H1 (cell line): ENCODE data around the gene ARHGAP27. TPM values are rescaled to one million over a fixed set of nuclear protein-coding genes. Genes with fewer than 3 reads are reported as not detected.

ENCODE experiments used
- CTCF ChIA-PET: fragments of 300-600 bp; sonication (Branson Sonifier 250); formaldehyde crosslinking; loops from one replicate; lab custom pipeline; 2021; ENCODE audit not compliant: partially characterized antibody; lab: Charles Lee
- POLR2A ChIA-PET: fragments of 300-600 bp; sonication (Branson Sonifier 250); formaldehyde crosslinking; loops from one replicate; lab custom pipeline; 2021; ENCODE audit warnings: inconsistent platforms; ENCODE audit not compliant: partially characterized antibody; lab: Charles Lee
- DNase-seq, 2 experiments: peaks; one replicate each; pipeline versions ENCODE4 v3.0.0 to v3.0.0-alpha.2; 2010 to 2022; ENCODE audit warnings: low spot score in 2 of 2, low read depth in 1 of 2, mixed read lengths in 1 of 2
- FAIRE-seq: peaks from 2 replicates; lab custom pipeline; 2011; peaks lifted over from hg19 to GRCh38; lab: Jason Lieb, UNC
- H2AFZ ChIP-seq: 2 replicates; pipeline ENCODE4 v1.8.1; 2012; ENCODE audit warnings: low read length, inconsistent platforms
- H2AK5ac ChIP-seq: 2 replicates; pipeline ENCODE4 v1.6.1; 2013; ENCODE audit warnings: low read depth, low read length
- H2BK120ac ChIP-seq: replicated peaks from 2 replicates; pipeline ENCODE3; 2013; ENCODE audit warnings: low read depth, low read length, inconsistent platforms
- H2BK12ac ChIP-seq: 2 replicates; pipeline ENCODE4 v1.6.1; 2013; ENCODE audit warnings: low read depth, low read length
- H2BK15ac ChIP-seq: 2 replicates; pipeline ENCODE4 v1.6.1; 2013; ENCODE audit warnings: low read length
- H2BK20ac ChIP-seq: 2 replicates; pipeline ENCODE4 v1.6.1; 2013; ENCODE audit warnings: low read length
- H2BK5ac ChIP-seq: 2 replicates; pipeline ENCODE4 v1.6.1; 2013; ENCODE audit warnings: low read depth, low read length
- H3K14ac ChIP-seq: 2 replicates; pipeline ENCODE4 v1.6.1; 2013; ENCODE audit warnings: inconsistent platforms; ENCODE audit not compliant: insufficient read length
- H3K18ac ChIP-seq: 2 replicates; pipeline ENCODE4 v1.6.1; 2013; ENCODE audit warnings: low read length; ENCODE audit errors: extremely low read depth
- H3K23ac ChIP-seq: 2 replicates; pipeline ENCODE4 v1.6.1; 2013; ENCODE audit warnings: inconsistent platforms; ENCODE audit not compliant: insufficient read length
- H3K23me2 ChIP-seq: 2 replicates; pipeline ENCODE4 v1.6.1; 2013; ENCODE audit warnings: low read depth, low read length
- H3K27ac ChIP-seq: 2 replicates; pipeline ENCODE4 v1.6.1; 2011; ENCODE audit warnings: low read depth, low read length, inconsistent platforms
- H3K27me3 ChIP-seq, 4 experiments: replicated peaks in 1 of 4; 1 replicate in 1 of 4; 2 replicates in 3 of 4; pipeline versions ENCODE4 v1.6.1 to v1.8.1; 2011 to 2013; ENCODE audit warnings: low read length in 3 of 4, mild to moderate bottlenecking in 3 of 4, inconsistent platforms in 2 of 4, mixed read lengths in 2 of 4, moderate library complexity in 1 of 4; ENCODE audit not compliant: control insufficient read depth in 3 of 4, insufficient read depth in 3 of 4; ENCODE audit errors: extremely low read depth in 1 of 4
- H3K36me3 ChIP-seq, 4 experiments: 2 replicates each; pipeline versions ENCODE4 v1.6.1 to v1.8.1; 2011 to 2013; ENCODE audit warnings: mild to moderate bottlenecking in 4 of 4, low read length in 3 of 4, moderate library complexity in 2 of 4, control low read depth in 1 of 4, inconsistent platforms in 1 of 4; ENCODE audit not compliant: insufficient read depth in 4 of 4, control insufficient read depth in 2 of 4
- H3K4ac ChIP-seq: replicated peaks from 2 replicates; pipeline ENCODE3; 2013; ENCODE audit warnings: low read length, low read depth, mixed read lengths, inconsistent platforms; ENCODE audit not compliant: insufficient read length
- H3K4me1 ChIP-seq, 4 experiments: replicated peaks in 1 of 4; 1 replicate in 1 of 4; 2 replicates in 3 of 4; pipeline versions ENCODE4 v1.6.1 to v1.8.1; 2011 to 2013; ENCODE audit warnings: low read length in 3 of 4, inconsistent platforms in 2 of 4, mixed read lengths in 1 of 4; ENCODE audit not compliant: insufficient read depth in 4 of 4, control insufficient read depth in 3 of 4
- H3K4me2 ChIP-seq, 2 experiments: 2 replicates each; pipeline versions ENCODE4 v1.6.1 to v1.8.1; 2011 to 2013; ENCODE audit warnings: low read depth in 2 of 2, low read length in 2 of 2, control low read depth in 1 of 2, inconsistent platforms in 1 of 2, mild to moderate bottlenecking in 1 of 2; ENCODE audit not compliant: insufficient read depth in 1 of 2
- H3K4me3 ChIP-seq, 4 experiments: fragments of 200-600, 300-600 bp in 1 of 4; sonication (generic), shearing (Covaris generic), sonication (Bioruptor Twin) in 1 of 4; 2 replicates each; pipeline versions ENCODE4 v1.5.1 to v1.8.1; 2011 to 2016; ENCODE audit warnings: low read length in 4 of 4, low read depth in 3 of 4, control low read depth in 2 of 4, inconsistent platforms in 2 of 4, mild to moderate bottlenecking in 2 of 4, mixed read lengths in 1 of 4, moderate library complexity in 1 of 4; ENCODE audit not compliant: insufficient read depth in 2 of 4; ENCODE audit errors: extremely low read depth in 1 of 4
- H3K56ac ChIP-seq: replicated peaks from 2 replicates; pipeline ENCODE3; 2013; ENCODE audit warnings: low read depth, mild to moderate bottlenecking, mixed read lengths, low read length, inconsistent platforms; ENCODE audit not compliant: insufficient read length
- H3K79me1 ChIP-seq: 2 replicates; pipeline ENCODE4 v1.6.1; 2013; ENCODE audit warnings: low read depth, low read length, control low read depth
- H3K79me2 ChIP-seq, 2 experiments: 2 replicates each; pipeline versions ENCODE4 v1.6.1 to v1.8.1; 2012 to 2013; ENCODE audit warnings: low read length in 2 of 2, mild to moderate bottlenecking in 2 of 2, inconsistent platforms in 1 of 2; ENCODE audit not compliant: insufficient read depth in 2 of 2, control insufficient read depth in 1 of 2
- H3K9ac ChIP-seq, 4 experiments: replicated peaks in 1 of 4; 1 replicate in 1 of 4; 2 replicates in 3 of 4; pipeline versions ENCODE4 v1.6.1 to v1.8.1; 2011 to 2013; ENCODE audit warnings: low read depth in 3 of 4, low read length in 3 of 4, control low read depth in 2 of 4, mild to moderate bottlenecking in 2 of 4, moderate library complexity in 2 of 4, inconsistent platforms in 1 of 4; ENCODE audit errors: extremely low read depth in 1 of 4
- H3K9me3 ChIP-seq, 2 experiments: 2 replicates each; pipeline versions ENCODE4 v1.6.1 to v1.8.1; 2012 to 2013; ENCODE audit warnings: mild to moderate bottlenecking in 2 of 2, moderate library complexity in 2 of 2, control low read depth in 1 of 2, inconsistent platforms in 1 of 2, low read depth in 1 of 2, low read length in 1 of 2, mixed read lengths in 1 of 2; ENCODE audit not compliant: insufficient read depth in 2 of 2
- H4K20me1 ChIP-seq, 2 experiments: replicated peaks in 1 of 2; 2 replicates each; pipeline versions ENCODE3 to v1.8.1; 2011 to 2013; ENCODE audit warnings: inconsistent platforms in 2 of 2, low read length in 2 of 2, mild to moderate bottlenecking in 1 of 2; ENCODE audit not compliant: insufficient read depth in 2 of 2, control insufficient read depth in 1 of 2
- H4K5ac ChIP-seq: 2 replicates; pipeline ENCODE4 v1.6.1; 2013; ENCODE audit warnings: low read length, low read depth, mixed read lengths, inconsistent platforms; ENCODE audit not compliant: insufficient read length
- H4K8ac ChIP-seq: 2 replicates; pipeline ENCODE4 v1.8.0; 2013; ENCODE audit warnings: mild to moderate bottlenecking, moderate library complexity, low read length, inconsistent platforms; ENCODE audit not compliant: insufficient read depth; ENCODE audit errors: extremely low read depth
- H4K91ac ChIP-seq: replicated peaks from 2 replicates; pipeline ENCODE3; 2013; ENCODE audit warnings: low read length, mixed read lengths, inconsistent platforms; ENCODE audit not compliant: insufficient read length
- CTBP2 ChIP-seq: IDR thresholded peaks from 2 replicates; pipeline ENCODE4 v1.7.0; 2011; ENCODE audit warnings: borderline replicate concordance, mild to moderate bottlenecking, moderate library complexity, mixed read lengths, low read length; ENCODE audit not compliant: insufficient read depth, insufficient read length
- EGR1 ChIP-seq: IDR thresholded peaks from 2 replicates; pipeline ENCODE4 v1.6.1; 2011; ENCODE audit warnings: low read depth, low read length, borderline replicate concordance
- GABPA ChIP-seq: IDR thresholded peaks from 2 replicates; pipeline ENCODE4 v1.6.1; 2011; ENCODE audit warnings: mild to moderate bottlenecking, low read length, moderate library complexity, borderline replicate concordance; ENCODE audit not compliant: insufficient read depth
- KDM4A ChIP-seq: IDR thresholded peaks from one replicate; pipeline ENCODE4 v1.7.1; 2012; ENCODE audit warnings: low read depth, mild to moderate bottlenecking, moderate library complexity, low read length, inconsistent platforms; ENCODE audit not compliant: severe bottlenecking
- KDM5A ChIP-seq: fragments of 200-600 bp; IDR thresholded peaks from 2 replicates; pipeline ENCODE4 v1.7.1; 2012; ENCODE audit warnings: mild to moderate bottlenecking, low read length, inconsistent platforms, mixed read lengths
- RAD21 ChIP-seq, 2 experiments: IDR thresholded peaks in 1 of 2; conservative IDR thresholded peaks in 1 of 2; 2 replicates each; pipeline ENCODE4 v1.6.1; 2011; ENCODE audit warnings: low read depth in 2 of 2, low read length in 2 of 2, improper control_type of control experiment in 1 of 2, inconsistent platforms in 1 of 2, mild to moderate bottlenecking in 1 of 2, moderate library complexity in 1 of 2
- SP2 ChIP-seq: IDR thresholded peaks from 2 replicates; pipeline ENCODE4 v1.6.1; 2012; ENCODE audit warnings: mild to moderate bottlenecking, low read length, inconsistent platforms
- YY1 ChIP-seq: IDR thresholded peaks from 2 replicates; pipeline ENCODE4 v1.6.1; 2011; ENCODE audit warnings: low read depth, mild to moderate bottlenecking, low read length
- WGBS, 2 experiments: shearing (Covaris generic) in 1 of 2; methylation state at CpG; one replicate each; pipeline versions ENCODE4 v1.1.6 to v1.1.7; 2013 to 2015; ENCODE audit warnings: low lambda C conversion rate in 2 of 2, mixed read lengths in 2 of 2, inconsistent platforms in 1 of 2, low coverage in 1 of 2, missing lambda C conversion rate in 1 of 2; ENCODE audit not compliant: insufficient replicate concordance in 2 of 2, insufficient coverage in 1 of 2, insufficient read length in 1 of 2; ENCODE audit errors: extremely low coverage in 1 of 2, missing lambda C conversion rate in 1 of 2; 5-methylcytosine and 5-hydroxymethylcytosine counted together
- polyA plus RNA-seq, 7 experiments: library from polyadenylated mRNA; depleted of rRNA in 3 of 7; stranded (reverse) in 5 of 7; unstranded in 2 of 7; fragments of >200 nt in 5 of 7; fragments of 200-250 nt in 2 of 7; gene quantifications; 1 replicate in 5 of 7; 2 replicates in 1 of 7; 4 replicates in 1 of 7; pipeline versions ENCODE4 v1.2.1 to v1.2.3, GENCODE V29; 2011 to 2013; ENCODE audit warnings: missing spikeins in 2 of 7, mixed read lengths in 2 of 7
- total RNA-seq: library from RNA; stranded (reverse); fragmentation: NEBNext Ultra II Directional; extraction: Animal tissue kit (Norgen Biotek cat#: 25700); gene quantifications from 2 replicates; pipeline ENCODE4 v1.2.1, GENCODE V29; 2021
- TF ChIP-seq, protein P1 (sequence below): IDR thresholded peaks from 2 replicates; pipeline ENCODE4 v1.6.1; 2011; ENCODE audit warnings: low read length, improper control_type of control experiment

ARHGAP27 gene
- total and polyA plus RNA-seq, 2 of the 8 experiments (the other 6 are each of a cell fraction or from before 2014, with no cell fraction given) = 11.6 to 13.1 TPM

DNA sequence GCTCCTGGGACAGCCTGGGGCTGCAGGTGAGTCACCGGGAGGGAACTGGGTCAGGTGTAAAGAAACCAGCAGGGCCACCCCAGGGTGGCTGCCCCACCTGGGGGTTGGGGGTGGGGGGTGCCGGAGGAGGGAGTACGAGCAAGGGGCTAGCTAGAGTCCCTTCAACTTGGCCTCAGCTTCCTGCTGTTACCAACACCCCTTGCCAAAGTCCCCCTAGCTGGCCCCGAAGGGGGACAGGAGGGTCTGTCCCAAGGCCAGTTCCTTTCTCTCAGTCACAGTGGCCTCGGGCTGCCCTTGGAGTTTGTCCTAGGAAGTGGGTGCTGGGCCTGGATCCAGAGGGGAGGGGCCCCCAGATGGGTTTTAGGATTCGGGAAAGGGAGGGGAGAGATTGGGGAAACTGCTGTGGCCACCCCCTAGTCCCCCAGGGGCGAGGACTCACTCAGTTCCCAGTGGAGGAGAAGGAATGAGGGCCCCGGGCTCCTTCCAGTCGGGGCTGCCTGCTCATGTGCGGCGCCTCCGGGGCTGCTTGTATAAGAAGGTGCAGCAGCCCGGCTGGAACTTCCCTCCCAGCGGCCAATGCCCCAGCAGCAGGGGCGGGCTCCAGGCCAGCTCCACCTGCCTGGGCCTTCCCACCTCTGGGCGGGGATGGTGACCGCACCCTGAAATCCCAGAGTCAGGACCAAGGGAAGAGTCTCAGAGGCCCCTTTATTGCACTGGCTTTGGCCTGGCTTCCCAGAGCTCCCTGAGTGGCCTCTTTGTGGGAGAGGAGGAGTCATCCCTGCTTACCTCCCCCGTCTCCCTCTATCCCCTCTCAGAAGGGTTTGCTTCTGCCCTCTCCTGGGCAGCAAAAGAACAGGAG, 7.3 kb downstream of the ARHGAP27 start:
- peak overlapping the region; percentile 80; the same call in 1 of the 2 replicates for H2BK5ac ChIP-seq
- H3K56ac ChIP-seq = no peak overlapping the region
- H3K9ac ChIP-seq = no peak overlapping the region; a peak in 2 of 7 replicates
- peak overlapping the region; percentile 16 to 55 (median 25); a peak in 5 of 8 replicates for H3K4me3 ChIP-seq
- peaks cover 5 to 22% (median 16%) of the 10 kb centered on the region in 4 experiments for H3K4me1 ChIP-seq
- no peak overlapping the region; the same call in 1 of the 2 replicates for H2BK15ac ChIP-seq
- no peak overlapping the region for H3K4ac ChIP-seq
- H2BK120ac ChIP-seq = no peak overlapping the region
- ChIA-PET CTCF (interaction anchor here (0.7 to 12.6 kb wide), 23 partner anchors 8 to 210 kb away, joined by 3 to 331 read pairs (median 5); no protein-coding TSS in a partner anchor), POLR2A (interaction anchor here (0.9 to 4.9 kb wide), 10 partner anchors 9 to 276 kb away, joined by 3 to 25 read pairs (median 3); partner anchors contain the start of gene HEXIM1)
- H3K27ac ChIP-seq = peak overlapping the region; percentile 20; the same call in 1 of the 2 replicates
- H3K36me3 ChIP-seq = peaks cover 0 to 4% (median 0%) of the 10 kb centered on the region in 4 experiments; a peak in 1 of 8 replicates
- H3K27me3 ChIP-seq = peaks cover 15 to 27% (median 23%) of the 10 kb centered on the region in 4 experiments
- H3K4me2 ChIP-seq = peak overlapping the region; percentile 51 to 59
- DNase-seq (peak; percentile 82 to 86), FAIRE-seq (peak; percentile 68)
- no peak overlapping the region for H2AFZ ChIP-seq
- no peak overlapping the region; the same call in none of the 2 replicates for H3K18ac ChIP-seq
- no peak overlapping the region for H3K14ac ChIP-seq
- no peaks in the 10 kb centered on the region for H3K79me1 ChIP-seq
- H4K91ac ChIP-seq = no peak overlapping the region
- WGBS, 2 experiments = 18% methylated on average over 16 of the region's 18 CpGs; no CpG with 5 or more reads in 1 of the 2 experiments
- H3K79me2 ChIP-seq = peaks cover 0 to 5% of the 10 kb centered on the region in 2 experiments; a peak in 1 of 4 replicates
- H4K20me1 ChIP-seq = no peaks in the 10 kb centered on the region
- H2BK20ac ChIP-seq = no peak overlapping the region
- no peak overlapping the region for H2BK12ac ChIP-seq
- H4K5ac ChIP-seq = no peak overlapping the region
- no peak overlapping the region for H4K8ac ChIP-seq
- no peak overlapping the region for H2AK5ac ChIP-seq
- no peak overlapping the region for H3K23ac ChIP-seq
- peaks cover 15% of the 10 kb centered on the region; the same call in 1 of the 2 replicates for H3K23me2 ChIP-seq
- H3K9me3 ChIP-seq = no peaks in the 10 kb centered on the region
- TF ChIP-seq EGR1 (no peak), RAD21 (IDR thresholded peaks at IDR 0.05 in 1 of 2, conservative IDR thresholded peaks at IDR 0.05 in 1 of 2; ENCODE audit: low read depth in 2 of 2, low read length in 2 of 2) (peak; percentile 59 to 71), GABPA (peak; percentile 21; the same call in 1 of the 2 replicates), KDM5A (no peak), YY1 (no peak), KDM4A (no peak), SP2 (no peak), CTBP2 (peak; percentile 21)
- TF ChIP-seq, protein P1, sequence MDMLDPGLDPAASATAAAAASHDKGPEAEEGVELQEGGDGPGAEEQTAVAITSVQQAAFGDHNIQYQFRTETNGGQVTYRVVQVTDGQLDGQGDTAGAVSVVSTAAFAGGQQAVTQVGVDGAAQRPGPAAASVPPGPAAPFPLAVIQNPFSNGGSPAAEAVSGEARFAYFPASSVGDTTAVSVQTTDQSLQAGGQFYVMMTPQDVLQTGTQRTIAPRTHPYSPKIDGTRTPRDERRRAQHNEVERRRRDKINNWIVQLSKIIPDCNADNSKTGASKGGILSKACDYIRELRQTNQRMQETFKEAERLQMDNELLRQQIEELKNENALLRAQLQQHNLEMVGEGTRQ = no peak
